GM10266 (cell line): Measurements from ENCODE around the gene DLG4.

Source experiments
- DNase-seq: peaks from one replicate; pipeline ENCODE4 v3.0.0; 2012; ENCODE audit errors: extremely low spot score
- TF ChIP-seq, protein P1 (sequence below): IDR thresholded peaks from 2 replicates; pipeline ENCODE4 v1.5.1; 2012; ENCODE audit warnings: mild to moderate bottlenecking, low read depth; ENCODE audit not compliant: control insufficient read depth, insufficient read depth; ENCODE audit errors: missing control alignments

DLG4 gene

DNA sequence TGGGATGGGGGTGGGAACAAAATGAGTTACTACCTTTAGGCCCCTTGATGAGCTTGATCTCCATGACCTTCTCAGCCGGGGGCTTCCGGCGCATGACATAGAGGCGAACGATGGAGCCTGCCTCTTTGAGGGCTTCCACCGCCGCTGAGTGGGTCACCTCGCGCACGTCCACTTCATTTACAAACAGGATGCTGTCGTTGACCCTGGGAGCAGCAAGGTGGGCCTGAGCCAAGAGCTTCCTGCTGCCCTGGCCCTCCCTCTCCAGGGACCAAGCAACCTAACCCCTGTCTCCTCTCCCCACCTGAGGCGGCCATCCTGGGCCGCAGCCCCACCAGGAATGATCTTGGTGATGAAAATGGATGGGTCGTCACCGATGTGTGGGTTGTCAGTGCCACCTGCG is 16.2 kb downstream of the DLG4 start:
- DNase-seq: no peak
- TF ChIP-seq, protein P1, sequence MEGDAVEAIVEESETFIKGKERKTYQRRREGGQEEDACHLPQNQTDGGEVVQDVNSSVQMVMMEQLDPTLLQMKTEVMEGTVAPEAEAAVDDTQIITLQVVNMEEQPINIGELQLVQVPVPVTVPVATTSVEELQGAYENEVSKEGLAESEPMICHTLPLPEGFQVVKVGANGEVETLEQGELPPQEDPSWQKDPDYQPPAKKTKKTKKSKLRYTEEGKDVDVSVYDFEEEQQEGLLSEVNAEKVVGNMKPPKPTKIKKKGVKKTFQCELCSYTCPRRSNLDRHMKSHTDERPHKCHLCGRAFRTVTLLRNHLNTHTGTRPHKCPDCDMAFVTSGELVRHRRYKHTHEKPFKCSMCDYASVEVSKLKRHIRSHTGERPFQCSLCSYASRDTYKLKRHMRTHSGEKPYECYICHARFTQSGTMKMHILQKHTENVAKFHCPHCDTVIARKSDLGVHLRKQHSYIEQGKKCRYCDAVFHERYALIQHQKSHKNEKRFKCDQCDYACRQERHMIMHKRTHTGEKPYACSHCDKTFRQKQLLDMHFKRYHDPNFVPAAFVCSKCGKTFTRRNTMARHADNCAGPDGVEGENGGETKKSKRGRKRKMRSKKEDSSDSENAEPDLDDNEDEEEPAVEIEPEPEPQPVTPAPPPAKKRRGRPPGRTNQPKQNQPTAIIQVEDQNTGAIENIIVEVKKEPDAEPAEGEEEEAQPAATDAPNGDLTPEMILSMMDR: no peak

DNA sequence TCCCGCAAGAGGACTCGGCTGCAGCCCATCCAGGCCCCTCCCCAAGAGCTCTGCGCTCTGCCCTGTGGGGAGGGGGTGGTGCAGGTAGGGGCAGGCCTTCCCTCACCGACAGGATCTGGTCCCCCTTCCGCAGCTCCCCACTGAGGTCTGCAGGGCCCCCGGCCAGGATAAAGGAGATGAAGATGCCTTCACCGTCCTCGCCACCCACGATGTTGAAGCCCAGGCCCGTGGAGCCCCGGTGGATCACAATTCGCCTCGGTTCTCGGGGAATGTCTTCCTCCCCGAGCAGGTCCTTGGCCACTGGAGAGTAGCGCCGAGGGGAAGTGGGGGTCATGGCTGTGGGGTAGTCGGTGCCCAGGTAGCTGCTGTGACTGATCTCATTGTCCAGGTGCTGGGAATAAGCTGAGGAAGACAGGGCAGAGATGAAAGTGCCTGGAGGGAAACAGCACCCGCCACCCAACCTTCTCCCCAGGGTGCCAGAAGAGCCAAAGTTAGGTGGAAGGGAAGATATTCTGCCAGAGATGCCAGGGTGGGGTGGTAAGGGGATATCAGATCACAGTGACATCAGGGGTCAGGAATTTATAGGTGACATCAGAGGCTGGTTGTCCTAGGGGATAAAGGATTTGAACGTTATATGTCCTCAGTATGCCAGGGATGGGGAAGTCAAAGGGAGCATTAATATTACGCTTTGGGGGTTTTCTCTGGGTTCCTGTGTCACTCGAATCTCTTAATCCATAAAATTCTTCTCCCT is 22.8 kb downstream of the DLG4 start:
- TF ChIP-seq, protein P1: no peak

DNA sequence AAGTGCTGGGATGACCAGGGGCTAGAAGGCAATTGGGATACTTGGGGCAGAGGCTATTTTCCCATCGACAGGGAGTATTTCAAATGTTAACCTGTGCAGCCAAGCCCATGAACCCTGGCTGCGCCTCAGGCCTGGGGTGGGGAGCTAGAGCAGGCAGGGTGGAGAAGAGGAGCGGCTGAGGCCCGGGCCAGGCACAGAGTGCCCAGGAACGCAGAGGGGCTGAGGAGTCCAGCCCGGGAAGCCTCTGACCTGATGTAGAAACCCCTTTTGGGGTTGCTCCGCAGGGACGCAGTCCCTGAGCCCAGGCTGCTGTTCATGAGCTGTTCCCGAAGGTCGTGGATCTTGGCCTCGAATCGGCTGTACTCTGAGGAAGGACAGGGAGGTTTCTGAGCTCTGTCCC is 23.7 kb downstream of the DLG4 start:
- no peak for DNase-seq
- TF ChIP-seq, protein P1: no peak

More for the DNA sequence above, 22.8 kb downstream of the DLG4 start:
- DNase-seq: no peak

DNA sequence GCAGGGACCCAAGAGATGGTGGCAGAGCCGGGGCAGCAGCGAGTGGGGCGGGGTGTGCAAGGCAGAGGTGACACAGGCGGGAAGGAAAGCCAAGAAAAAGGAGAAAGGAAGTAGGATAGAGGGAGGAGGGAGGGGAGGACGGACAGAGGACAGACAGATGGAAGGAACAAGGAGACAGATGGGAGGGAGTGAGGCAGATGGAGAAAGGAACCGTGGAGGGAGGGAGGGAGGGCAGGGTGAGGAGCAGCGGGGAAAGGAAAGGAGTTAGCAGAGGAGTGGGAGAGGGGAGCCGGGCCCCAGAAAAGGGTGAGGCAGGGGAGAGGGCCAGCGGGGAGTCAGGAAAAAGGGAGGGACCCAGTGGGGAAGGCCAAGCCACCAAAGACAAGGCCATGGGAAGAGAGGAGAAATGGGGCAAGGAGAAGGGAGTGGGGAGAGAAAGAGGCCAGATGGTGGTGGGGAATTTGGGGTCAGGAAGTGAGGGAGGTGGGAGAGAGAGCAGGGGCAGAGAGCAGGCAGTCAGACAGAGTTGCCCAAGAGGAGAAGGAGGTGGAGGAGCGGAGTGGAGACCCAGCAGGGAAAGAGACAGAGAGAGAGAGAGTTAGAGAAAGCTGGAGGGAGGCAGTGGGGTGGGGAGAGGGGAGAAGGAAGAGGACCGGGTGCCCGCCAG is 27.2 kb downstream of the DLG4 start:
- no peak for DNase-seq

DNA sequence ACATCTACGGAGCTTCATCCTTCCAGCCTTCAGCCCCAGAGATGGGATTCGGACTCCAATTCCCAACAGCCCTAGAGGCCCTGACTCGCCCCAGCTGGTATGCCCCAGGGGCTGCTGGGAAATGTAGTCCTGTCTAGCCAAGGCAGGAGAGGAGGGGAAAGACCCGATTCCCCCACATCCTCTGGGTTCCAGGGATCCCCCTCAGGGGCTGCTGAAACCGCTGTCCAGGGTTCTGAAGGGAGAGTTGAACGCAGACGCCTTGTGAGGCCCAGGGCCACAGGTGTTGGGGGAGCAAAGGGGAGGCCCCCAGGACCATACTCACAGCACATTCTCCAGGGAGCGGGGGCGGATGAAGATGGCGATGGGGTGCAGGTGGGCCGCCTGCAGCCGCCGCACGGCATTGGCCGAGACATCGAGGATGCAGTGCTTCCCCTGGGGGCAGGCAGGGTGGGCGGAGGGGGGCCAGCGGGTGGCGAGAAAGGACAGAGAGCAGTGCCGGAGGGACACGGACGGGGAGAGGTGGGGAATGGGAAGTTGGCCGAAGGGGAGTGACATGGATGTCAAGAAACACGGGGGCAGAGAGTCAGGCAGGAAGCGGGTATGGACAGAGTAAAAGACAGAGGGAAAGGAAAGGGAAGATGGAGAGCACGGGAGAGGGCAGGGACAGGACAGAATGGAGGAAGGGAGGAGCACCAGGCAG is 27.9 kb downstream of the DLG4 start:
- DNase-seq: no peak
- TF ChIP-seq, protein P1: no peak

More for the DNA sequence above, 27.2 kb downstream of the DLG4 start:
- TF ChIP-seq, protein P1: no peak

DNA sequence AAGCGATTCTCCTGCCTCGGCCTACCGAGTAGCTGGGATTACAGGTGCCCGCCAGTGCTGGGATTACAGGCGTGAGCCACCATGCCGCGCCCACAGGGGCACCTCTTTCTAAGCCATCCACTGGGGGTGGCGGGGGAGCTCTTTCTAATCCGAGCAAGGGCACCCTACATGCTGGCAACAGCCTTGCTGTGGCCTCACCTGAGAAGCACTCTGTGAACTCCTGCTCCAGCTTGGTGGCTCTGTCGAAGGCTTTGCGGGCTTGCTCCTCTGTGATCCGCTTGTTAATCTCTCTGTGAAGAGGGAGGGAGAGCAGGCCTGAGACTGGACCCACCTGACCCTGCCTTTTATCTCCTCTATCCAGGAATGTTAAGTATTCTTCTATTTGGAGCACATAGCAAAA is 28.6 kb downstream of the DLG4 start:
- TF ChIP-seq, protein P1: no peak
- no peak for DNase-seq
